RWPE2 (cell line): Measurements from ENCODE around the gene HK1.

ENCODE experiments used
- ATAC-seq: fragments of 200-7000 bp; cut with Tn5 transposase; 3 replicates; pipeline ENCODE4 v1.9.1; 2021; ENCODE audit warnings: low read depth
- DNase-seq: peaks from one replicate; pipeline ENCODE4 v3.0.0-alpha.2; 2020; ENCODE audit warnings: low spot score
- H3K27ac ChIP-seq: fragments of 450-650 bp; 2 replicates; pipeline ENCODE4 v1.5.1; 2017; ENCODE audit warnings: mild to moderate bottlenecking; ENCODE audit not compliant: poor library complexity, severe bottlenecking
- H3K27me3 ChIP-seq: fragments of 250-450 bp; sonication (Bioruptor Pico); 2 replicates; pipeline ENCODE4 v1.5.1; 2021; ENCODE audit warnings: mild to moderate bottlenecking, moderate library complexity; ENCODE audit not compliant: insufficient read depth, poor library complexity, severe bottlenecking
- H3K36me3 ChIP-seq: fragments of 250-450 bp; sonication (Bioruptor Pico); 2 replicates; pipeline ENCODE4 v1.5.1; 2020; ENCODE audit warnings: low read depth, mild to moderate bottlenecking, moderate library complexity
- H3K4me1 ChIP-seq: fragments of 250-450 bp; sonication (Bioruptor Pico); 2 replicates; pipeline ENCODE4 v1.5.1; 2021; ENCODE audit warnings: mild to moderate bottlenecking, moderate library complexity; ENCODE audit not compliant: insufficient read depth, poor library complexity, severe bottlenecking
- H3K4me3 ChIP-seq: fragments of 250-450 bp; sonication (Bioruptor Pico); 2 replicates; pipeline ENCODE4 v1.5.1; 2021; ENCODE audit warnings: mild to moderate bottlenecking, moderate library complexity; ENCODE audit not compliant: severe bottlenecking
- H3K9me3 ChIP-seq: fragments of 250-450 bp; sonication (Bioruptor Pico); 2 replicates; pipeline ENCODE4 v1.5.1; 2021; ENCODE audit warnings: mild to moderate bottlenecking, moderate library complexity; ENCODE audit not compliant: severe bottlenecking
- CTCF ChIP-seq: fragments of 450-650 bp; IDR thresholded peaks from one replicate; pipeline ENCODE4 v1.5.1; 2017; ENCODE audit warnings: mild to moderate bottlenecking, moderate library complexity; ENCODE audit not compliant: poor library complexity, severe bottlenecking

Gene HK1

GRCh38 chr10:69426376-69426727 is 148.1 kb downstream of the HK1 start:
- Histone ChIP-seq H3K27me3 (no peaks in the 10 kb centered on the region), H3K4me1 (no peaks in the 10 kb centered on the region), H3K9me3 (no peaks in the 10 kb centered on the region), H3K4me3 (no peak overlapping the region), H3K27ac (no peak overlapping the region), H3K36me3 (no peaks in the 10 kb centered on the region)
- DNase-seq (no peak), ATAC-seq (no peak)
- no peak for TF ChIP-seq CTCF

- ATAC-seq (no peak), DNase-seq (no peak)
- no peak for TF ChIP-seq CTCF
- no peaks in the 10 kb centered on the region for H3K36me3 ChIP-seq
- no peak overlapping the region for H3K27ac ChIP-seq
- no peak overlapping the region for H3K4me3 ChIP-seq
- H3K27me3 ChIP-seq, result no peaks in the 10 kb centered on the region
- no peaks in the 10 kb centered on the region for H3K9me3 ChIP-seq
- no peaks in the 10 kb centered on the region for H3K4me1 ChIP-seq
These were observed 149.9 kb downstream of the HK1 start for GRCh38 chr10:69428165-69428564.

- TF ChIP-seq CTCF, result no peak
- Histone ChIP-seq H3K36me3 (no peaks in the 10 kb centered on the region), H3K27me3 (no peaks in the 10 kb centered on the region), H3K4me3 (no peak overlapping the region), H3K4me1 (peaks cover 17% of the 10 kb centered on the region), H3K27ac (no peak overlapping the region), H3K9me3 (no peaks in the 10 kb centered on the region)
- ATAC-seq, result no peak
- DNase-seq, result no peak
These were observed 155.9 kb downstream of the HK1 start for GRCh38 chr10:69434169-69434568.

- ATAC-seq (no peak), DNase-seq (no peak)
- H3K9me3 ChIP-seq, result no peaks in the 10 kb centered on the region
- no peaks in the 10 kb centered on the region for H3K36me3 ChIP-seq
- no peaks in the 10 kb centered on the region for H3K27me3 ChIP-seq
- TF ChIP-seq CTCF, result no peak
- no peak overlapping the region for H3K27ac ChIP-seq
- peaks cover 23% of the 10 kb centered on the region for H3K4me1 ChIP-seq
- H3K4me3 ChIP-seq, result no peak overlapping the region
These were observed 156.6 kb downstream of the HK1 start for GRCh38 chr10:69434926-69435325.

- ATAC-seq (no peak), DNase-seq (no peak)
- H3K36me3 ChIP-seq, result no peaks in the 10 kb centered on the region
- H3K27ac ChIP-seq, result no peak overlapping the region
- H3K4me1 ChIP-seq, result peaks cover 31% of the 10 kb centered on the region
- no peak for TF ChIP-seq CTCF
- H3K27me3 ChIP-seq, result no peaks in the 10 kb centered on the region
- H3K9me3 ChIP-seq, result no peaks in the 10 kb centered on the region
- H3K4me3 ChIP-seq, result no peak overlapping the region
These were observed 157.7 kb downstream of the HK1 start for GRCh38 chr10:69435966-69436520.
